HG03175 (cell line): ENCODE measurements around the gene AQP11.
"Not testable (repeated sequence)": the region's sequence is repeated elsewhere in the genome, so short reads cannot be mapped to it uniquely, and the experiment has no call there.

Experiments
- ATAC-seq: cut with Tn5 transposase; IDR thresholded peaks from one replicate; pipeline ENCODE4 v1.9.1; 2021; ENCODE audit warnings: mild to moderate bottlenecking, moderate library complexity; ENCODE audit not compliant: unreplicated experiment

Gene AQP11

DNA sequence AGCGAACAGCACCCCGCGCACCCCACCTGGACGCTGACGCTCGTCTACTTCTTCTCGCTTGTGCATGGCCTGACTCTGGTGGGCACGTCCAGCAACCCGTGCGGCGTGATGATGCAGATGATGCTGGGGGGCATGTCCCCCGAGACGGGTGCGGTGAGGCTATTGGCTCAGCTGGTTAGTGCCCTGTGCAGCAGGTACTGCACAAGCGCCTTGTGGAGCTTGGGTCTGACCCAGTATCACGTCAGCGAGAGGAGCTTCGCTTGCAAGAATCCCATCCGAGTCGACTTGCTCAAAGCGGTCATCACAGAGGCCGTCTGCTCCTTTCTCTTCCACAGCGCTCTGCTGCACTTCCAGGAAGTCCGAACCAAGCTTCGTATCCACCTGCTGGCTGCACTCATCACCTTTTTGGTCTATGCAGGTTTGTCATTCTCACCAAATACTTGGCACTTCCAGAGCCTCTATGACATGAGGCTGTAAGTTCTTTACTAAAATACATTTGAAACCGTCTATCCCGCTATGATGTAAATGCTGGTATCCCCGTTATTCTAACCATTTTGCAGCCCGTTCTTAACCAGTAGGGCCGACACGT lies 535 bp downstream of the AQP11 start:
- no peak for ATAC-seq

DNA sequence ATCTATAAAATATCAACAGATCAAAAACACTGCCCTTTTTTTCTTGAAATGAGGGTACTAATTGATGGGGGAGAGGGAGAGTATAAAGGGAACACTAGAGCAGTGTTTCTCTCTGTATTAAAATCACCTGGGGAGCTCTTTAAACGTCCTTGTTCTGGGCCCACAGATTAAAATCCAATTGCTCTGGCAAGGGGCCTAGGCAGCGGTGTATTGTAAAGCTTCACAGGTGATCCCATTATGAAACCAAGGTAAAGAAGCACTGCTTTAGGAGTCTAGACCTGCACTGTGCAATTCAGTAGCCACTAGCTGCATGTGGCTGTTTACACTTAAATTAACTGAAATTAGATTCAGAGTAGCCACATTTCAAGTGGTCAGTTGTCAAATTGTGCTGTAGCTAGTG lies 3.0 kb downstream of the AQP11 start:
- ATAC-seq: no peak

- ATAC-seq: no peak
Observed at GRCh38 chr11:77593883-77594282, 4.1 kb downstream of the AQP11 start.

- ATAC-seq: no peak
Observed at GRCh38 chr11:77596626-77597025, 6.9 kb downstream of the AQP11 start.

DNA sequence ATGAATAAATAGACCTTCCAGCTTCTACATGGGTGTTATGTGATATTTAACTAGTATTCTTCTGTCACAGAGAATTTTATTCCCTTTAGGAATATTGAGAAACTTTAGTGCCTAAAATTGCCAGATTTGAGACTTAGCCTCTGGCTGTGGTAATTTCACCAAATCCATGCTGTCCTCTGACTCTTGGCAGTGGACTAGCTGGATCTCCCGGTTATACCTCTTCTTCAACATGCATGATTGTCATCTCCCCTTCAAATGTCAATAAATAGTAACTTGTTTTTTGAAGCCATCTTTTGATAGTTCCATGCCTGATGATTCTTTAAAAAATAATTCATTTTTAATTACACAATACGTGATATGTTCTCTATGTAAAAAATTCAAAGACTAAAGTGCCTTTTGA lies 8.4 kb downstream of the AQP11 start:
- ATAC-seq: no peak

GRCh38 chr11:77602381-77603088 lies 12.8 kb downstream of the AQP11 start:
- no peak for ATAC-seq

DNA sequence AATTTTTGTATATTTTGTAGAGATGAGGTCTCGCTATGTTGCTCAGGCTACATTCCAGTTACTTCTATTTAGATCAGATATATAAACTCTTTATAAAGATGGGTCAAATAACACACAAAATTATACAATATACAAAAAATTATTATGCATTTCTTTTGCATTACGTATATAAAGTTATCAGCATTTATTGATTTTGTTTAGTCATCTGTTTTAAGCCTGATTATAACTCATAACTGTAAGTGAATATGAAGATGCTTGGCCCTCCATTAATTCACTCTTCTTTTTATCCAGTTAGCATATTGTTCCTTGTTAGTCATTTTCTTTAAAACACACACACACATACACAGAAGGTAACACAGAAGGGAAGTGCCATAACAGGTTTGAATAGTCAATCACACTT lies 14.5 kb downstream of the AQP11 start:
- no peak for ATAC-seq

DNA sequence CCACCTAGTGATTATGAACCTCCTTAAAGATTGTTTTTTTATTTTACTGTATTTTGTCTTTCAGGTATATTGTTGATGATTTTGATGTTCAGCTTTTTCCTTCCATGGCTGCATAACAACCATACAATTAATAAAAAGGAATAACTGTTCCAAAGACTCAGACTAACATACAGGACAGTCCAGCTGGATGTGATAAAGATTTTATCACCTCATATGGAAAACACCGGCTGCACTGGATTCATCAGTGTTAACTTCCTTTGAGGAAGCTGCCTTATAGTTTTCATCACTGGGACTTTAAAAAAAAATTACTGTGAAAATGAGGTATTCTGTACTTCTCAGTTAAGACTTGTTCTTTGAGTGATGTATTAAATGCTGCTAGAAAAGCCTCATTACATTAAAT lies 19.5 kb downstream of the AQP11 start:
- ATAC-seq: no peak

GRCh38 chr11:77611921-77612320 lies 22.2 kb downstream of the AQP11 start:
- ATAC-seq: no peak

DNA sequence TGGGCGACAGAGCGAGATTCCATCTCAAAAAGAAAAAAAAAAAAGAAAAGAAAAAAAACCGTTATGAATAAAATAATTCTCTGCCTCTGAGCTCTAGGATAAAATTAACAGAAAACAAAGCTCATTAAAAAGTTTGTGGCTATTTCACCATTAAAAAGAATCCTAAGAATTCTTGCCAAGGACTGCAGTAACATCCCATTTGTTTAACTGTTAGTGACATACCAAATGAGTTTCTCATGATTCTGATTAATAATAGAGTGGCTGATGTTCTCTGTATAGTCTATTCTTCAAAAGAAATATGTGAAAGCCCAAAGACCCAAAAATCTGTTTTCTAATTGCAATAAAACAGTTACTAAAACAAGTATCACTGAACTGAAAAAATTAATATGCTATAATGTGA lies 28.1 kb downstream of the AQP11 start:
- ATAC-seq: no peak

DNA sequence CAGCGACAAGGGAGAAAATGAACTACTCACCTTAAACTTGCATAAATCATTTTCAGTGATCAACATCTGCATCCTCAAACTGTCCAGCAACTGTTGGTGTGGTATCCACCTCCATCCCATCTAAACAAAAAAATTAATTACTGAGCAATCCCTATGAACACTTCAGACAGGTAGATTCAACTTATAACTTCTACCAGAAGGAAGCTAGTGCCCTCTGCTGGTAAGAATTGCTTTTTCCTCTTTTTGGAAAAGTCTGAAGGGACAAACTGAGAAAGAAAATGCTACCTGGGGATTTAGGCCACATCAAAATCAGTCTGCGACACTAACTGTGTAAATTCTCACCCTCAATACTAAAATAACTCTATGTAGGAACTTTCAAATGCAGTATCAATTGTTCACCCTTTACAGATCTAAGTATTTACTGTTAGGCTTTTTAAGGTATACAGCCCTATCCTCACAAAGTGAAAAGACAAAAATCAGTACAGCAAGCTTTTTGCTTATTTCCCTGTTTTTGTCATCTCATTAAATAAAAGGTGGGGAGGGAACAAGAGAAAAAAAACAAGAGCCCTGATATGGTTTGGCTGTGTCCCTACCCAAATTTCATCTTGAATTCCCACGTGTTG lies 29.9 kb downstream of the AQP11 start:
- no peak for ATAC-seq

DNA sequence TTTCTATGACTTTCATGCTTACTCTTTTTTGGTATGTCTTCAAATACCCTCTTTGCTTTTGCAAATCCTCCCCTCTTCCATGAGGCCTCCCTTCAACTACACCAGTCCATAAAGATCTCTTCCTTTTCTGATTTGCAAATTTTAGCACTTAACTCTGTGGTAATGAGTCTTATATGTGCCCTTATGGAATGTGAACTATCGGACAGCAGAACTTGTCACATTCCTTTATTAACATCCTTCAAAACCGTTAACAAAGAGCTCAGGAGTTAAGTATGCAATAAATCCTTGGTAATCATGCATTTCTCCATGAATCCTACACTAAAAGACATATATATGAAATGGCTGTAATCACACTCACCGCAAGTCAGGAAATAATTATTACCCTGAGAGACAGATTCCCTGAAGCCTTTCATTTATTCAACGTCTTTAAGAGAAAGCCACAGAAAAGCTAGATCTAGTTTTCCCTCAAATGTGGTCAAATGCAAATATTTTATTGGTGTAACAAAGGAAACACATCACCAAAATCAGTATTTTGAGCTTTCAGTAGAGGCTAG lies 40.5 kb downstream of the AQP11 start:
- ATAC-seq: no peak

DNA sequence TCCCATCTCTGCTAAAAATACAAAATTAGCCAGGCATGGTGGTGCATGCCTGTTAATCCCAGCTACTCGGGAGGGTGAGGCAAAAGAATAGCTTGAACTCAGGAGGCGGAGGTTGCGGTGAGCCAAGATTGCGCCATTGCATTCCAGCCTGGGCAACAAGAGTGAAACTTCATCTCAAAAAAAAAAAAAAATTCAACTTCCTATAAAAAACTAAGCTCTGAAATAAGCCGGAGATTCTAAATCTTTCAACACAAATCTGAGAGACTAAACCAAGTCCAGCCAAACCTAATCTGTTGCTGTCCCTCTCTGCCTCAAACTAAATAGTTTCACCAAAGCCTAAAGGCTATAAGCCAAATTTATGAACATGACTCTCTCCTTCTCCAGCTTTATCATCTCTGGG lies 44.2 kb downstream of the AQP11 start:
- not testable (repeated sequence) for ATAC-seq

DNA sequence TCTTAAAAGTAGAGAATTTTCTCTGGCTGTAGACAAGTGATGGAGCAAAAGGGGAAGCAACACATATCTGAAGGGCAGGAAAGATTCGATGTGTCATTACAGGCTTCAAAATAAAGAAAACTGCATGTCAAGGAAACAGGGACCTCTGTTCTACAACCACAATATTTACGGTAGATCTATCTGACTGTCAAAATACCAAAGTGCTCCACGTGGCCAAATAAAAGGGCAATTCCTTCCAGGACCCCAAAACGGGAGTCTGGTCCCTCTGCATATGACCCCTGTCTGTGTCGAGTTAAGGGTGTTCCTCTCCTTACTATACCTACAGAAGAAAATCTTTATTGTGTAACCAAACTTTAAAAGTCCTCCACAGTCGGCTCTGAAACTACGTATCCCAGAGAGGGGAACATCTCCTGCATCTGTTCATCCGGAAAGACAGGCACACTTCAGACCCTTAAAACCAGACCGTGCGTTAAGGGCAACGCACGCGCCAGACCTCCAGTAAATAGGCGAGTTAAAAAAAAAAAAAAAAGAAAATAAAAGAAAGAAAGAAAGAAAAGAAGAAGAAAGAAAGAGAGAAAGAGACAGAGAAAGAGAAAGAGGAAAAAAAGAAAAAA lies 47.1 kb downstream of the AQP11 start:
- ATAC-seq: no peak

- ATAC-seq: peak; percentile 93
Observed at GRCh38 chr11:77637345-77638165, 47.8 kb downstream of the AQP11 start, which contains the start of gene CLNS1A. Gene CLNS1A (minus strand): TSS chr11:77637794. CDS start chr11:77637714, 80 bp downstream.

DNA sequence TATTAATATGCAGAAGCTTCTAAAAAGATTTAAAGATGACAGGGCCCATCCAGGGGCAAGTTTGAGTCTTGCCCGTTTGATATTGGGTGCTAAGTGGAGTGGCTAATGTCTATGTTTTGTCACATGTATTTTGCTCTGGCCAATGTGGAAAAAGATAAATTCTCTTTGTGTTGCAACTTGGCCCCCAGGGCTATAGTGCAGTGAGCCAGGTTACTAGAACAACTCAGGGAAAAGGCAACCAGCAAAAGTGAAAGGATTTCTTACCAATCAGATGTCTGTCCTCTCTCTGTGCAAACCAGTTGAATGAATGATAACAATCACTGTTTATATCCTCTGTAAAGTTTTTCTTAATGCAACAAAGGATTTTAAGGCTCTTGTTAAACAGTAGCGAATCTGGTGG lies 52.5 kb downstream of the AQP11 start:
- ATAC-seq: no peak

DNA sequence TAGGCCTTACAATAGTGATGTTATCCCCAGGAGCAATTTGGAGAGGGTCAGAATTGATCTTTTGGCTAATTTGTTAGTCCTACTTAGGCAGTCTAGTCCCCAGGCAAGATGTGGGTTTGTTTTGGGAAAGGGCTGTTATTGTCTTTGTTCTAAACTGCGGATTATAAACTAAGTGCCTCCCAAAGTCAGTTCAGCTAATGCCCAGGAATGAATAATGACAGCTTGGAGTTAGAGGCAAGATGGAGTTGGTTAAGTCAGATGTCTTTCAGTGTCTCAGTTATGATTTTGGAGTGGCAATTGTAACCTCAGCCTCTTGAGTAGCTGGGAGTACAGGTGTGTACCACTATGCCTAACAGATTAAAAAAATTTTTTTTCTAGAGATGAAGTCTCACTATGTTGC lies 55.1 kb downstream of the AQP11 start:
- ATAC-seq: no peak

GRCh38 chr11:77647654-77648305 lies 58.0 kb downstream of the AQP11 start:
- ATAC-seq: no peak

GRCh38 chr11:77650123-77650522 lies 60.4 kb downstream of the AQP11 start:
- ATAC-seq: no peak

- no peak for ATAC-seq
Observed at GRCh38 chr11:77654770-77655434, 65.1 kb downstream of the AQP11 start.
